DOHH2 (cell line): ENCODE data around the gene AP2M1.
A peak's percentile ranks its signal among the peaks of the same experiment; 100 is the strongest.

Experiments used
- H3F3A ChIP-seq: fragments of 200-600 bp; sonication (generic), shearing (Covaris generic); 2 replicates; pipeline ENCODE4 v1.6.0; 2016; ENCODE audit warnings: antibody characterized with exemption, mild to moderate bottlenecking; ENCODE audit not compliant: control insufficient read depth, insufficient read depth
- H3K27ac ChIP-seq: fragments of 200-600 bp; sonication (generic); 2 replicates; pipeline ENCODE4 v1.5.1; 2014; ENCODE audit warnings: low read depth, mild to moderate bottlenecking, low read length, moderate library complexity
- H3K27me3 ChIP-seq: fragments of 200-600 bp; sonication (generic); 2 replicates; pipeline ENCODE4 v1.6.1; 2014; ENCODE audit warnings: mild to moderate bottlenecking, low read length, mixed read lengths; ENCODE audit not compliant: control insufficient read depth
- H3K36me3 ChIP-seq: fragments of 200-600 bp; sonication (generic); 2 replicates; pipeline ENCODE4 v1.6.1; 2014; ENCODE audit warnings: mild to moderate bottlenecking, low read length, moderate library complexity, mixed read lengths; ENCODE audit not compliant: control insufficient read depth
- H3K4me1 ChIP-seq: fragments of 200-600 bp; sonication (generic); 2 replicates; pipeline ENCODE4 v1.6.1; 2014; ENCODE audit warnings: mild to moderate bottlenecking, low read length, mixed read lengths; ENCODE audit not compliant: control insufficient read depth
- H3K4me2 ChIP-seq: fragments of 200-600 bp; sonication (generic); 2 replicates; pipeline ENCODE4 v1.6.0; 2014; ENCODE audit warnings: mild to moderate bottlenecking, low read length, moderate library complexity
- H3K4me3 ChIP-seq: fragments of 200-600 bp; sonication (generic); 2 replicates; pipeline ENCODE4 v1.5.1; 2014; ENCODE audit warnings: mild to moderate bottlenecking, low read length, mixed read lengths
- H3K79me2 ChIP-seq: fragments of 200-600 bp; sonication (generic); 2 replicates; pipeline ENCODE4 v1.6.1; 2014; ENCODE audit warnings: mild to moderate bottlenecking, low read length, mixed read lengths; ENCODE audit not compliant: control insufficient read depth
- H3K9me2 ChIP-seq: fragments of 200-600 bp; sonication (generic); replicated peaks from 2 replicates; pipeline ENCODE4 v1.6.1; 2014; ENCODE audit warnings: mild to moderate bottlenecking, low read length, mixed read lengths; ENCODE audit not compliant: control insufficient read depth
- H3K9me3 ChIP-seq: fragments of 200-600 bp; sonication (generic); 2 replicates; pipeline ENCODE4 v1.6.1; 2014; ENCODE audit warnings: antibody characterized with exemption, low read length, mixed read lengths; ENCODE audit not compliant: control insufficient read depth, insufficient read depth
- H4K20me1 ChIP-seq: fragments of 200-600 bp; sonication (generic); 2 replicates; pipeline ENCODE4 v1.6.0; 2014; ENCODE audit warnings: low read depth, mild to moderate bottlenecking, antibody characterized with exemption, low read length, moderate library complexity; ENCODE audit not compliant: control insufficient read depth, insufficient read depth
- CTCF ChIP-seq: fragments of 200-600 bp; sonication (generic); IDR thresholded peaks from one replicate; pipeline ENCODE4 v1.5.1; 2014; ENCODE audit warnings: antibody characterized with exemption, mild to moderate bottlenecking, low read depth, low read length; ENCODE audit not compliant: poor library complexity, severe bottlenecking
- EZH2phosphoT487 ChIP-seq: fragments of 200-600 bp; sonication (generic); IDR thresholded peaks from 2 replicates; pipeline ENCODE4 v1.6.1; 2017; ENCODE audit warnings: borderline replicate concordance, mild to moderate bottlenecking, antibody characterized with exemption, low read length, moderate library complexity, mixed read lengths

Gene AP2M1

GRCh38 chr3:184143327-184143726 is 31.3 kb upstream of the AP2M1 start:
- no peaks in the 10 kb centered on the region for H3K9me3 ChIP-seq
- peaks cover 25% of the 10 kb centered on the region for H3K79me2 ChIP-seq
- no peaks in the 10 kb centered on the region for H4K20me1 ChIP-seq
- no peaks in the 10 kb centered on the region for H3K27me3 ChIP-seq
- H3K27ac ChIP-seq, result no peak overlapping the region
- H3K4me1 ChIP-seq, result peaks cover 6% of the 10 kb centered on the region; the same call in 1 of the 2 replicates
- H3K4me2 ChIP-seq, result no peak overlapping the region
- H3K4me3 ChIP-seq, result no peak overlapping the region
- H3K36me3 ChIP-seq, result peaks cover 69% of the 10 kb centered on the region
- H3F3A ChIP-seq, result peaks cover 3% of the 10 kb centered on the region
- TF ChIP-seq CTCF, result no peak
- no peak for TF ChIP-seq EZH2phosphoT487
- H3K9me2 ChIP-seq, result no peaks in the 10 kb centered on the region

GRCh38 chr3:184144505-184144904 is 30.1 kb upstream of the AP2M1 start:
- no peak for TF ChIP-seq EZH2phosphoT487
- no peak for TF ChIP-seq CTCF
- no peak overlapping the region for H3K27ac ChIP-seq
- H3K79me2 ChIP-seq, result peaks cover 16% of the 10 kb centered on the region
- H3K27me3 ChIP-seq, result no peaks in the 10 kb centered on the region
- H3F3A ChIP-seq, result peaks cover 8% of the 10 kb centered on the region
- no peaks in the 10 kb centered on the region for H3K9me3 ChIP-seq
- H4K20me1 ChIP-seq, result no peaks in the 10 kb centered on the region
- peaks cover 65% of the 10 kb centered on the region for H3K36me3 ChIP-seq
- no peak overlapping the region for H3K4me3 ChIP-seq
- H3K4me2 ChIP-seq, result no peak overlapping the region
- no peaks in the 10 kb centered on the region for H3K9me2 ChIP-seq
- peaks cover 6% of the 10 kb centered on the region; the same call in 1 of the 2 replicates for H3K4me1 ChIP-seq

GRCh38 chr3:184145111-184145524 is 29.5 kb upstream of the AP2M1 start:
- Histone ChIP-seq H3K4me3 (no peak overlapping the region), H3K27me3 (no peaks in the 10 kb centered on the region), H3K36me3 (peaks cover 60% of the 10 kb centered on the region), H3K4me2 (no peak overlapping the region), H3K4me1 (peaks cover 6% of the 10 kb centered on the region; the same call in 1 of the 2 replicates), H4K20me1 (no peaks in the 10 kb centered on the region), H3K9me3 (no peaks in the 10 kb centered on the region), H3K9me2 (no peaks in the 10 kb centered on the region), H3F3A (peaks cover 8% of the 10 kb centered on the region), H3K79me2 (peaks cover 12% of the 10 kb centered on the region), H3K27ac (no peak overlapping the region)
- TF ChIP-seq EZH2phosphoT487 (no peak), CTCF (peak; percentile 55)

GRCh38 chr3:184145751-184146270 is 28.8 kb upstream of the AP2M1 start:
- H3K9me3 ChIP-seq, result no peaks in the 10 kb centered on the region
- no peaks in the 10 kb centered on the region for H3K9me2 ChIP-seq
- H3K27ac ChIP-seq, result no peak overlapping the region
- H3K4me3 ChIP-seq, result no peak overlapping the region
- TF ChIP-seq CTCF (no peak), EZH2phosphoT487 (no peak)
- no peaks in the 10 kb centered on the region for H4K20me1 ChIP-seq
- peaks cover 8% of the 10 kb centered on the region for H3F3A ChIP-seq
- peaks cover 6% of the 10 kb centered on the region; the same call in 1 of the 2 replicates for H3K4me1 ChIP-seq
- no peak overlapping the region for H3K4me2 ChIP-seq
- H3K36me3 ChIP-seq, result peaks cover 53% of the 10 kb centered on the region
- no peaks in the 10 kb centered on the region for H3K27me3 ChIP-seq
- H3K79me2 ChIP-seq, result peaks cover 5% of the 10 kb centered on the region; the same call in 1 of the 2 replicates
